HepG2 (cell line): ENCODE data around the gene POLG2. TPM values are rescaled to one million over a fixed set of nuclear protein-coding genes. Genes with fewer than 3 reads are reported as not detected.
A peak's percentile ranks its signal among the peaks of the same experiment; 100 is the strongest.

Experiments used
- BORCS8-MEF2B ChIP-seq: sonication (generic); formaldehyde crosslinking; IDR thresholded peaks from 2 replicates; pipeline ENCODE4 v1.8.0; 2022; ENCODE audit warnings: mild to moderate bottlenecking, missing genetic modification reagents
- HMGA1 ChIP-seq: sonication (generic); formaldehyde crosslinking; conservative IDR thresholded peaks from 2 replicates; pipeline ENCODE4 v1.4.0; 2020; ENCODE audit warnings: missing genetic modification reagents
- IRF2 ChIP-seq: IDR thresholded peaks from 2 replicates; pipeline ENCODE4 v1.6.1; 2018; ENCODE audit warnings: missing genetic modification reagents, missing compliant biosample characterization
- JUN ChIP-seq: sonication (generic); formaldehyde crosslinking; IDR thresholded peaks from 2 replicates; pipeline ENCODE4 v1.4.0; 2020; ENCODE audit warnings: mild to moderate bottlenecking, missing genetic modification reagents
- KDM4B ChIP-seq: sonication (generic); formaldehyde crosslinking; IDR thresholded peaks from 2 replicates; pipeline ENCODE4 v1.4.0; 2020; ENCODE audit warnings: missing genetic modification reagents
- LRRFIP1 ChIP-seq: sonication (generic); formaldehyde crosslinking; conservative IDR thresholded peaks from 2 replicates; pipeline ENCODE4 v1.4.0; 2020; ENCODE audit warnings: missing genetic modification reagents
- NR0B2 ChIP-seq: sonication (generic); formaldehyde crosslinking; IDR thresholded peaks from 2 replicates; pipeline ENCODE4 v1.4.0; 2020; ENCODE audit warnings: mild to moderate bottlenecking, missing genetic modification reagents
- NR3C1 ChIP-seq: sonication (generic); formaldehyde crosslinking; IDR thresholded peaks from 2 replicates; pipeline ENCODE4 v1.4.0; 2020; ENCODE audit warnings: missing genetic modification reagents
- POGK ChIP-seq: sonication (generic); formaldehyde crosslinking; conservative IDR thresholded peaks from 2 replicates; pipeline ENCODE4 v1.8.0; 2022; ENCODE audit warnings: mild to moderate bottlenecking, moderate library complexity, missing genetic modification reagents
- RARA ChIP-seq: IDR thresholded peaks from 2 replicates; pipeline ENCODE4 v1.6.1; 2016; ENCODE audit warnings: missing genetic modification reagents, missing compliant biosample characterization
- RBM22 ChIP-seq: fragments of 200-400 bp; formaldehyde crosslinking; optimal IDR thresholded peaks from 2 replicates; pipeline ENCODE3; 2017; ENCODE audit warnings: mild to moderate bottlenecking, low read length, moderate library complexity
- RXRB ChIP-seq: IDR thresholded peaks from 2 replicates; pipeline ENCODE4 v1.6.1; 2016; ENCODE audit warnings: borderline replicate concordance, missing genetic modification reagents, missing compliant biosample characterization
- SNAPC2 ChIP-seq: sonication (generic); formaldehyde crosslinking; IDR thresholded peaks from 2 replicates; pipeline ENCODE4 v1.8.1; 2022; ENCODE audit warnings: mild to moderate bottlenecking, missing genetic modification reagents
- SPEN ChIP-seq: sonication (generic); formaldehyde crosslinking; IDR thresholded peaks from 2 replicates; pipeline ENCODE4 v1.5.1; 2020; ENCODE audit warnings: low read depth, mild to moderate bottlenecking, missing genetic modification reagents
- TBX3 ChIP-seq: fragments of 450-650 bp; IDR thresholded peaks from 2 replicates; pipeline ENCODE4 v1.6.1; 2017; ENCODE audit warnings: antibody characterized with exemption, mild to moderate bottlenecking, inconsistent platforms, borderline replicate concordance
- UBTF ChIP-seq: sonication (generic); formaldehyde crosslinking; IDR thresholded peaks from 2 replicates; pipeline ENCODE4 v1.4.0; 2020; ENCODE audit warnings: mild to moderate bottlenecking, missing genetic modification reagents
- ZNF253 ChIP-seq: sonication (generic); formaldehyde crosslinking; IDR thresholded peaks from 2 replicates; pipeline ENCODE4 v1.8.0; 2022; ENCODE audit warnings: mild to moderate bottlenecking, missing genetic modification reagents, borderline replicate concordance
- ZNF263 ChIP-seq: sonication (generic); formaldehyde crosslinking; IDR thresholded peaks from 2 replicates; pipeline ENCODE4 v1.4.0; 2020; ENCODE audit warnings: missing genetic modification reagents
- ZNF614 ChIP-seq: IDR thresholded peaks from 2 replicates; pipeline ENCODE4 v1.6.1; 2018; ENCODE audit warnings: missing biosample characterization, missing genetic modification reagents, inconsistent platforms, borderline replicate concordance
- ZNF672 ChIP-seq: sonication (generic); formaldehyde crosslinking; IDR thresholded peaks from 2 replicates; pipeline ENCODE4 v1.8.1; 2022; ENCODE audit warnings: missing genetic modification reagents
- ZNF784 ChIP-seq: sonication (generic); formaldehyde crosslinking; IDR thresholded peaks from 2 replicates; pipeline ENCODE4 v1.5.1; 2020; ENCODE audit warnings: missing genetic modification reagents, mild to moderate bottlenecking, borderline replicate concordance
- ZNF792 ChIP-seq: IDR thresholded peaks from 2 replicates; pipeline ENCODE4 v1.6.1; 2016
- polyA plus RNA-seq, 8 experiments: library from polyadenylated mRNA; depleted of rRNA in 3 of 8; stranded (reverse) in 7 of 8; unstranded in 1 of 8; fragments of >200 nt; fragmentation: Illumina TruSeq in 4 of 8; extraction: Trizol in 4 of 8; gene quantifications; 2 replicates each; pipeline versions ENCODE4 v1.2.1 to v1.2.3, GENCODE V29; 2011 to 2016; ENCODE audit warnings: low read depth in 4 of 8, missing spikeins in 1 of 8, mixed read lengths in 1 of 8; ENCODE audit not compliant: insufficient read depth in 1 of 8
- total RNA-seq, 5 experiments: library from RNA; depleted of rRNA; stranded (reverse); fragments of >200 nt; fragmentation: Illumina TruSeq; extraction: Trizol; gene quantifications; 2 replicates each; pipeline ENCODE4 v1.2.3, GENCODE V29; 2016; ENCODE audit warnings: low read depth in 1 of 5

Gene POLG2
- total and polyA plus RNA-seq, 2 of the 13 experiments (the other 11 are each of a cell fraction or from before 2014, with no cell fraction given), result 21.1 to 25.5 TPM

GRCh38 chr17:64506576-64507412, 9.9 kb upstream of the POLG2 start, which contains the start of gene CEP95 (continued):
- TF ChIP-seq ZNF614 (CRISPR knock-in tag) (0 out of 2 replicates have a peak, but pooled peaks have one; percentile 10), RBM22 (no peak), JUN (CRISPR knock-in tag) (peak; percentile 74), HMGA1 (CRISPR knock-in tag) (no peak), RXRB (peak; percentile 34; the same call in 1 of the 2 replicates), RARA (CRISPR knock-in tag) (no peak; the same call in none of the 2 replicates), ZNF784 (CRISPR knock-in tag) (0 out of 2 replicates have a peak, but pooled peaks have one; percentile 76), SNAPC2 (CRISPR knock-in tag) (no peak; the same call in 1 of the 2 replicates), NR0B2 (CRISPR knock-in tag) (peak; percentile 98), ZNF253 (CRISPR knock-in tag) (peak; percentile 70; the same call in 1 of the 2 replicates), ZNF672 (CRISPR knock-in tag) (0 out of 2 replicates have a peak, but pooled peaks have one; percentile 71), BORCS8-MEF2B (CRISPR knock-in tag) (peak; percentile 65), UBTF (CRISPR knock-in tag) (peak; percentile 90), POGK (CRISPR knock-in tag) (peak; percentile 88), LRRFIP1 (no peak), NR3C1 (CRISPR knock-in tag) (peak; percentile 86; the same call in 1 of the 2 replicates), TBX3 (peak; percentile 96), IRF2 (CRISPR knock-in tag) (peak; percentile 40; the same call in 1 of the 2 replicates), SPEN (CRISPR knock-in tag) (peak; percentile 92), ZNF792 (CRISPR knock-in tag) (no peak), ZNF263 (peak; percentile 74; the same call in 1 of the 2 replicates), KDM4B (CRISPR knock-in tag) (peak; percentile 16; the same call in 1 of the 2 replicates)
